Globus pallidus (tissue), 1 donor: Measurements from ENCODE around the gene IP6K3.

Source experiments
- DNase-seq: peaks from one replicate; pipeline ENCODE4 v3.0.0-alpha.2; 2015; ENCODE audit warnings: low spot score

The IP6K3 gene

DNA sequence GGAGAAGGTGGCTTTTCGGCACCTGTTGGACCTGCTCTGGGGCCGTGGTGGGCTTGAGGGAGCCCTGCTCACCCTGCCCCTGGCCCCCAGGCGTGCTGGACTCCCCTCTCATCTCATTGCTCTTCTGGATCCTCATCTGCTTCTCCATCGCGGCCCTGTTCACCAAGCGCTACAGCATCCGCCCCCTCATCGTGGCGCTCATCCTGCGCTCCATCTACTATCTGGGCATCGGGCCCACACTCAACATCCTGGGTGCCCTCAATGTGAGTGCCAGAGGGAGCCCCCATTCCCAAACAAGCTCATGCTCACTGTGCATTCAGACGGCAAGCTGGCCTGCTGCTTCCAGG lies 57.6 kb downstream of the IP6K3 start:
- DNase-seq: no peak

DNA sequence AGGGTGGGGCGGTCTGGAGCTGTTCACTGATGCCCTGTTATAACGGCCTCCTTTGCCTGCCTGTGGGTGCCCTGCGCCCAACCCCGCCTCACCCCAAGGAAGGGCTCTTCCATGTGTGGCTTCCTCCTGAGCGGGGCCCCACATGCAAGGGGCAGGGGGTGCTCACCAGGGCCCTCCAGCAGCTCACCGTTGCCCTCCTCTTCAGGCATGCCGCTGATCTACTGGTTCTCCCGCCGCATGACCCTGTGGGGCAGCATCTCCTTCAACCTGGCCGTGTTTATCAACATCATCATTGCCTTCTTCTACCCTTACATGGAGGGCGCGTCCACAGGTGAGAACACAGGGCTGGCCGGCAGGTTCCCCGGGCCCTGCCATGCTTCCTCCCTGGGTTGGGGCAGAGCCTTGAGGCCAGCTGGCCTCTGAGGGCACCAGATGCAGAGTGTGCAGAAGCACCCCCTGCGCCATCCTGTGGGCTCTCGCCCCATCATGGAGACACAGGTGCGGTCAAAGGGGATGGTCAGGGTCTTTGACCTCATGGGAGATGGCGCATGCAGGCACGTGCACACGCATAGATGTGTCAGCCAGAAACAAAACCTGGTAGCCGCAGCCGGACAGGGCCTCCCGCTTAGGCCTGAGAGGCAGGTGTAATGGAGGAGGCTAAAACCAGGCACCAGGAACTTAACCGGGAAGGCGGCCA lies 58.1 kb downstream of the IP6K3 start:
- no peak for DNase-seq

DNA sequence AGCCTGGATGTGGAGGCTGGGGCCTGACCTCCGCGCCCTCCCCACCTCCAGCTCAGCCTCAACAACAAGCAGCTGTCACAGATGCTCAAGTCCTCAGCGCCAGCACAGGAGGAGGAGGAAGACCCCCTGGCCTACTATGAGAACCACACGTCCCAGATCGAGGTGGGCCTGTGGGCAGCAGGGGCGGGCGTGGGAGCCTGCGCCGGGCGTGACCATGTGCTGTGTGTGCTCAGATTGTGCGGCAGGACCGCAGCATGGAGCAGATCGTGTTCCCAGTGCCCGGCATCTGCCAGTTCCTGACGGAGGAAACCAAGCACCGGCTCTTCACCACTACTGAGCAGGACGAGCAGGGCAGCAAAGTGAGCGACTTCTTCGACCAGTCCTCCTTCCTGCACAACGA lies 58.7 kb downstream of the IP6K3 start:
- DNase-seq: no peak

GRCh38 chr6:33686981-33687975 lies 59.4 kb downstream of the IP6K3 start:
- DNase-seq: no peak

- DNase-seq: no peak
These were observed 60.3 kb downstream of the IP6K3 start for GRCh38 chr6:33686225-33686924.

- DNase-seq: no peak
These were observed 61.1 kb downstream of the IP6K3 start for GRCh38 chr6:33685411-33686224.

GRCh38 chr6:33684983-33685382 lies 61.7 kb downstream of the IP6K3 start:
- DNase-seq: no peak

GRCh38 chr6:33684428-33684896 lies 62.2 kb downstream of the IP6K3 start:
- DNase-seq: no peak

- no peak for DNase-seq
These were observed 62.9 kb downstream of the IP6K3 start for GRCh38 chr6:33683576-33684427.

DNA sequence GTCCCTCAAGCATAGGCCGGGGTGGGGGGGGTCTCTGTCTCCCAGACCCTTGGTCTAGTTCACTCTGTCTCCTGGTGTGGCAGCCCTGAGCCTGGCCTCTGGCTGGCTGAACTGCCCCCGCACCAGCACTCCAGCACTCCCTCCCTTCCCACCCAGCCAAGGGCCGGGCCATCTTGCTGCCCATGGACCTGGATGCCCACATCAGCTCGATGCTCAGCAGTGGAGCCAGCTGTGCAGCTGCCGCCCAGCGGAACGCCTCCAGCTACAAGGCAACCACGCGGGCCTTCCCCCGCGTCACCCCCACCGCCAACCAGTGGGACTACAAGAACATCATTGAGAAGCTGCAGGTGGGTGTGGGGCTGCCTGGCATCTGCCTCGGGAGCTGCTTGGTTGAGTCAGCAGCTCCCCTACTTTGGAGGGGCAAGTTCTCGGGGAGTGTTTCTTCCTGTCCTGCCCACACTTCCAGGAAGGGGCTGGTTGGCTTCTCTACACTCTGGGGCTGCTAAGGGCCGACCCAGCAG lies 63.6 kb downstream of the IP6K3 start:
- peak; percentile 77 for DNase-seq

- no peak for DNase-seq
These were observed 64.4 kb downstream of the IP6K3 start for GRCh38 chr6:33682341-33682740.

DNA sequence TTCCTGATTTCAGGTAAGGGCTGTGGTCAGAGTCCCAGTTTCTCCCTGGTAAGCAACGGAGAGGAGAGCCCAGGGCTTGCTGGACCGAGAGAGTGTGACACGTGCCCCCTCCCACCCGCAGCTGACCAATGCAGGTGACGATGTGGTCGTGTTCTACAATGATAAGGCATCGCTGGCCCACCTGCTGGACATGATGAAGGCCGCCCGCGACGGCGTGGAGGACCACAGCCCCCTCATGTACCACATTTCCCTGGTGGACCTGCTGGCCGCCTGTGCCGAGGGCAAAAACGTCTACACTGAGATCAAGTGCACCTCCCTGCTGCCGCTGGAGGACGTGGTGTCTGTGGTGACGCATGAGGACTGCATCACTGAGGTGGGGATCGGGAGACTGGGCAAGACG lies 66.9 kb downstream of the IP6K3 start:
- no peak for DNase-seq

- no peak for DNase-seq
These were observed 67.7 kb downstream of the IP6K3 start for GRCh38 chr6:33678932-33679490.

GRCh38 chr6:33678233-33678931 lies 68.3 kb downstream of the IP6K3 start:
- DNase-seq: no peak

- no peak for DNase-seq
These were observed 69.0 kb downstream of the IP6K3 start for GRCh38 chr6:33677689-33678088.

- DNase-seq: no peak
These were observed 69.5 kb downstream of the IP6K3 start for GRCh38 chr6:33677143-33677660.

DNA sequence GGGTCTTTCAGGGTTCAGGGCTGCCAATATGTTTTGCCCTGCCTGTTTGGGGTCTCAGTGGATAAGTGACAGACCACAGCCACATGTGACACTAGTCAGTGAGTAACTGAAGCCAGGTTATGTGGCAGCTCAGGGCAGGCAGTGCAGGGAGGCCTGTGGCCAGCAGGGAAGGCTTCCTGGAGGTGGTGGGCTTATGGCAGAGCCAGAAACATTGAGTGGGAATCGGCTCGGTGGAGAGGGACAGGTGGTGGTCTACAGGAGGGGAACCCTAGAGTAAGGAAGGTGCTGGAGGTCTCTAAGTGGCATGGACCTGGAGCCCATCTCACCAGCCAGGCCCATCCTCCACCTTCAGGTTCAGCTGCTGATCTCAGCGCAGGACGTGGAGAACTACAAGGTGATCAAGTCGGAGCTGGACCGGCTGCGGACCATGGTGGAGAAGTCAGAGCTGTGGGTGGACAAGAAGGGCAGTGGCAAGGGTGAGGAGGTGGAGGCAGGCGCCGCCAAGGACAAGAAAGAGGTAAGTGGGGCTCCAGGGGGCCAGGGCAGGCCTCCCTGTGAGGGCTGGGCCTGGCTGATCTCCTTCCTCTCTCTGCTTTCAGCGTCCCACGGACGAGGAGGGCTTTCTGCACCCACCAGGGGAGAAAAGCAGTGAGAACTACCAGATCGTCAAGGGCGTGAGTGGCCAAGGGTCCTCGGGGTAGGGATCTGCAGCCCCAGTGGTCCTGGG lies 70.1 kb downstream of the IP6K3 start:
- DNase-seq: no peak

DNA sequence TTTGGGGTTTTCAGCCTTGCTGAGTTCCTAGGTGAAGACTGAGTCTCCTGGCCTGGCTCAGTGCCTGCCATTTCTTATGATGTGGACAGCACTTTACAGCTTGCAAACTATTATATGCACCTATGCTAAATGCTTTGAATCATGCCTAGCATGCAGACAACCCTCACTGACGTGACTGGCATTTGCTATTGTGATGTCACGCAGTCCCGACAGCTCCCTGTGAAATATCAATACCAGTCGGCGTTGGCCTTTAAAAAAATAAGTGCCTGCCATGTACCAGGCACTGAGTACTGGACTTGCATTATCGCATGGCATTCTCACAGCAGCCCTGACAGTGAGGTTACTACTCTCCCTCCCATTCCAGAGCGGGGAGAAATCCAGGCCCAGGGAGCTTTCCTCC lies 70.7 kb downstream of the IP6K3 start:
- DNase-seq: no peak

GRCh38 chr6:33673851-33674250 lies 72.9 kb downstream of the IP6K3 start:
- DNase-seq: no peak
